WERI-Rb-1 (cell line): Measurements from ENCODE around the gene PLA2G5.
A peak's percentile ranks its signal among the peaks of the same experiment; 100 is the strongest.
"Not testable (repeated sequence)": the region's sequence is repeated elsewhere in the genome, so short reads cannot be mapped to it uniquely, and the experiment has no call there.

Experiments
- DNase-seq: peaks from one replicate; pipeline ENCODE4 v3.0.0-alpha.2; 2020
- H3K27ac ChIP-seq: fragments of 250-450 bp; sonication (Bioruptor Pico); 2 replicates; pipeline ENCODE4 v1.5.1; 2020; ENCODE audit warnings: mild to moderate bottlenecking, moderate library complexity
- H3K27me3 ChIP-seq: fragments of 250-450 bp; sonication (Bioruptor Pico); 2 replicates; pipeline ENCODE4 v1.5.1; 2021; ENCODE audit warnings: mild to moderate bottlenecking, low read depth, moderate library complexity; ENCODE audit not compliant: insufficient read depth, severe bottlenecking
- H3K36me3 ChIP-seq: fragments of 250-450 bp; sonication (Bioruptor Pico); 2 replicates; pipeline ENCODE4 v1.5.1; 2020; ENCODE audit warnings: mild to moderate bottlenecking, moderate library complexity
- H3K4me3 ChIP-seq: 2 replicates; pipeline ENCODE4 v1.5.1; 2011; ENCODE audit warnings: low read depth, mild to moderate bottlenecking, control low read depth, low read length
- H3K9me3 ChIP-seq: fragments of 250-450 bp; sonication (Bioruptor Pico); 2 replicates; pipeline ENCODE4 v1.5.1; 2021; ENCODE audit warnings: mild to moderate bottlenecking, moderate library complexity; ENCODE audit not compliant: severe bottlenecking
- TF ChIP-seq, protein P1 (sequence below): IDR thresholded peaks from 2 replicates; pipeline ENCODE4 v1.5.1; 2011; ENCODE audit warnings: low read depth, mild to moderate bottlenecking, control low read depth, inconsistent platforms, low read length

Gene PLA2G5, protein sequence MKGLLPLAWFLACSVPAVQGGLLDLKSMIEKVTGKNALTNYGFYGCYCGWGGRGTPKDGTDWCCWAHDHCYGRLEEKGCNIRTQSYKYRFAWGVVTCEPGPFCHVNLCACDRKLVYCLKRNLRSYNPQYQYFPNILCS

DNA sequence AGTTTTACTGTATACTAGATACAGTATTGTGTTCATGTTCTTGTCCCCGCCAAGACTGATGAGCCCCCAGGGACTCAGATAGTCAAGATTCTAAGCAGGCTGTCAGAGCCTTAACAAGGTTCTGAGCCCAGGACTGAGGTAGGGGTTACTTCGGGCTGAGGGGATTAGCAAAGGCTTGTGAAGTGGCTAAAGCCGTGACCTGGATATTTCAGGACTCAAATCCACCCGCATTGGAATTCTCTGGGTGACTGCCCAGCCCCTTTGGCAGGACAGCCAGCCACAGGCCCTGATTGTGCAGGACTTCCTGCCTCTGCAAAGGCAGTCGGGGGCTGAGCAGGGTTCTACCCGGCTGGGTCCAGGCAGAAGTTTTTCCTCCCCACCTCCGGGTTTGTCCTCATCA lies at the start of gene PLA2G5:
Gene PLA2G5, plus strand, starts transcription at position 321 of the 400 bp plus-strand sequence. CDS start 14,637 bp downstream, outside the sequence.
- H3K36me3 ChIP-seq = no peaks in the 10 kb centered on the region
- no peaks in the 10 kb centered on the region for H3K9me3 ChIP-seq
- peak; percentile 78 for DNase-seq
- no peak within 1 kb of the TSS for H3K27ac ChIP-seq
- H3K4me3 ChIP-seq = no peak within 1 kb of the TSS
- no peaks in the 10 kb centered on the region for H3K27me3 ChIP-seq
- TF ChIP-seq, protein P1, sequence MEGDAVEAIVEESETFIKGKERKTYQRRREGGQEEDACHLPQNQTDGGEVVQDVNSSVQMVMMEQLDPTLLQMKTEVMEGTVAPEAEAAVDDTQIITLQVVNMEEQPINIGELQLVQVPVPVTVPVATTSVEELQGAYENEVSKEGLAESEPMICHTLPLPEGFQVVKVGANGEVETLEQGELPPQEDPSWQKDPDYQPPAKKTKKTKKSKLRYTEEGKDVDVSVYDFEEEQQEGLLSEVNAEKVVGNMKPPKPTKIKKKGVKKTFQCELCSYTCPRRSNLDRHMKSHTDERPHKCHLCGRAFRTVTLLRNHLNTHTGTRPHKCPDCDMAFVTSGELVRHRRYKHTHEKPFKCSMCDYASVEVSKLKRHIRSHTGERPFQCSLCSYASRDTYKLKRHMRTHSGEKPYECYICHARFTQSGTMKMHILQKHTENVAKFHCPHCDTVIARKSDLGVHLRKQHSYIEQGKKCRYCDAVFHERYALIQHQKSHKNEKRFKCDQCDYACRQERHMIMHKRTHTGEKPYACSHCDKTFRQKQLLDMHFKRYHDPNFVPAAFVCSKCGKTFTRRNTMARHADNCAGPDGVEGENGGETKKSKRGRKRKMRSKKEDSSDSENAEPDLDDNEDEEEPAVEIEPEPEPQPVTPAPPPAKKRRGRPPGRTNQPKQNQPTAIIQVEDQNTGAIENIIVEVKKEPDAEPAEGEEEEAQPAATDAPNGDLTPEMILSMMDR = no peak

DNA sequence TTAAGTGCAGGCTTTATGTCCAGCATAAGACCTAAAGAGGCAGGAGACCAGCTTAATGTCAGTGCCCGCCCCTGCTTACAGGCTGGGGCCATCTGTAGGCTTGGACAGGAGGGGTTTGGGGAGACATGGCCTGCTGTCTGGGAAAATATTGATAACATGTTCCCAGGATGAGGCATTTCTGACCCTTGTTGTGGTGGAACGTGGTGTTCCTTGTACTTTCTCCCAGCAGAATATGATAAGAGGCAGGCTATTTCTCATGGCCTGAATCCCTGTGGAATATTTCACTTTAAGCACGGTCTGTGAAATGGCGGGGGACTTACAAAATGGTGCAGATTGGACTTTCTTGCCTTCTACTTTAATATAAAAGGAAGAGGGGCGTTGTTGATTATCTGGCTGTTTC lies 41.9 kb upstream of the PLA2G5 start:
- Histone ChIP-seq H3K4me3 (no peak overlapping the region), H3K27ac (peak overlapping the region; percentile 61), H3K36me3 (no peaks in the 10 kb centered on the region), H3K27me3 (no peaks in the 10 kb centered on the region), H3K9me3 (peaks cover 3% of the 10 kb centered on the region)
- TF ChIP-seq, protein P1 = no peak
- DNase-seq = peak; percentile 69

DNA sequence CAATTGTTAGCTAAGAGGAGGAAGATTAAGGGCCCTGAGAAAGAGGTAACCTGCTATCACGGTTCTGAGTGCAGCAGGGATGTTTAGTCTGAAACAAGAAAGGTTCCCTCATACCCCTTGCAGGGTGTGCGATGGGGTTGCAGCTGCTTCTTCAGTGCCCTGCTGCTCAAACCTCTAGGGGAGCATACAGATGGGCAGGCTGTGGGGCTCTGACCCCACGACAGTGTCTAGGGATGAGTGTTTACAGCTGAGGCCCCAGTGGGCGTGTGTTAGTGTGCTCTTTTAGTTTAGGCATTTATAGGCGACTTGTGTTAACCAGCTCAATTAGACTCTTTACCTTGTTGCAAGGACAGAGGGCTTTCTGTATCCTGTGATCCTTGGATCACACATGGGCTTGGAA lies 41.3 kb upstream of the PLA2G5 start:
- Histone ChIP-seq H3K9me3 (peaks cover 3% of the 10 kb centered on the region), H3K4me3 (no peak overlapping the region), H3K27ac (peak overlapping the region; percentile 61), H3K27me3 (no peaks in the 10 kb centered on the region), H3K36me3 (no peaks in the 10 kb centered on the region)
- TF ChIP-seq, protein P1 = no peak
- no peak for DNase-seq

DNA sequence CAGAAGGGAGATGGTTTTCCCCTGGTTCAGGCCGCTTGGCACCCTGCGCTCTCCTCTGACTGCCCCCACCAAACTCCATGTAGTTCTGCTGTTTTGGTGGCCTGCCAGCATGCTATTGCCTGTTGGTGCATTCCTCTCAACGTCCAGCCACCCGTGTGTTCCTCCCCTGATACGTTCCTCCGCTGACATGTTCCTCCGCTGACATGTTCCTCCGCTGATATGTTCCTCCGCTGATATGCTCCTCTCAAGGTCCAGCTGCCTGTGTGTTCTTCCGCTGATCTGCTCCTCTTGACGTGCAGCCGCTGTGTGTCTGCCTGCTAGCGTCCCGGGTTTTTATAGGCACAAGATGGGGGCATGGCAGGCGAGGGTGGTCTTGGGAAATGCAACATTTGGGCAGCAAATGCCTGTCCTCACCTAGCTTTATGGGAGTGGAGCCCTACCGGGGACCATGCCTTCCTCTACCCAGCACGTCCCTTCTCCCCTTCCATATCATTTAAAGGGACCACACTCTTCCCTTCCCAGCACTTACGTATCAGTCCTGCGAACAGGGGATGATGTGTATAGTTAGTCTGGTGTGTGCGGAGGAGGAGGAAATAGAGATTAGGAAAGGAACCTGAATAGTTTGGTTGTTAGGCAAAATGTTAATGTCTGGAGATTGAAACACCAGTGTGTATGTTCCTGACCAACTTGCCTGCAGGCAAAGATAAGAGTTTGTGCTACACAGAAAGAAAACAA lies 40.6 kb upstream of the PLA2G5 start:
- Histone ChIP-seq H3K27me3 (no peaks in the 10 kb centered on the region), H3K9me3 (peaks cover 3% of the 10 kb centered on the region), H3K4me3 (no peak overlapping the region), H3K36me3 (no peaks in the 10 kb centered on the region), H3K27ac (peak overlapping the region; percentile 22; the same call in 1 of the 2 replicates)
- TF ChIP-seq, protein P1 = no peak
- no peak for DNase-seq

DNA sequence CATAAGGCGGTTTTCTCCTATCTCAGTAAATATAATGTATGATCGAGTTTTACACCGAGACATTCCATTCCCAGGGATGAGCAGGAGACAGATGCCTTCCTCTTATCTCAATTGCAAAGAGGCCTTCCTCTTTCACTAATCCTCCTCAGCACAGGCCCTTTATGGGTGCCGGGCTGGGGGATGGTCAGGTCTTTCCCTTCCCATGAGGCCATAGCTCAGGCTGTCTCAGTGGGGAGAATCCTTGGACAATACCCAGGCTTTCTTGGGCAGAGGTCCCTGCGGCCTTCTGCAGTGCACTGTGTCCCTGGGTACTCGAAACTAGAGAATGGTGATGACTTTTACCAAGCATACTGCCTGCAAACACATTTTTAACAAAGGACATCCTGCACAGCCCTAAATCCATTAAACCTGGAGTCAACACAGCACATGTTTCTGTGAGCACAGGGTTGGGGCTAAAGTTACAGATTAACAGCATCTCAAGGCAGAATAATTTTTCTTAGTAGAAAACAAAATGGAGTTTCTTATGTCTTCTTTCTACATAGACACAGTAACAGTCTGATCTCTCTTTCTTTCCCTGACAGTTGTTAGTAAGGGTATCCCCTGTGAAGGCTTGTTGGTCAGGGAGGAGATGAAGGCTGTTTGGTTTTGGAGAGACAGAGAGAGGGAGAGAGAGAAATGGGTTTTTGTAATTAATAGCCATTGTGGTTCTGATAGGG lies 39.4 kb upstream of the PLA2G5 start:
- H3K36me3 ChIP-seq, H3K9me3 ChIP-seq, H3K27me3 ChIP-seq, H3K4me3 ChIP-seq: not testable (repeated sequence)
- peak; percentile 85 for DNase-seq
- peak overlapping the region; percentile 64 for H3K27ac ChIP-seq

DNA sequence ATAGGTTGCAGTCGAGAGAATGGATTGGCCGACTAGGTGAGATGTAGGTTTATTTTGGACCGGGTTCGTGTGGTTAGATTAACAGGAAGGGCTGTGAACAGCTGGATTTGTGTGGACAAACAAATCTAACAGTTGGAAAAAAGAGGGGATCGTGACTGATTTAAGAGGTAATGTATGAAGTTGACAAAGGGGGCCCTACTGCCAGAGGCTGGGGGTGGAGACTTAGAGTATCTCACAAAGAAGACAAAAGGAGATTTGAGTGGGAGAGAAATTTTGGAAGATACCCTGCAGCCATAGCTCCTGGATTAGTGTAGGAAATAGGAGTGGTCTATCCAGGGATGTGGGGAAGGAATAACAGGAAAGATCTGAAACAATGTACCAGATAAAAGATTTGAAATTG lies 38.8 kb upstream of the PLA2G5 start:
- no peak overlapping the region for H3K4me3 ChIP-seq
- no peak for DNase-seq
- peaks cover 12% of the 10 kb centered on the region for H3K9me3 ChIP-seq
- H3K27me3 ChIP-seq = no peaks in the 10 kb centered on the region
- H3K27ac ChIP-seq = peak overlapping the region; percentile 64
- TF ChIP-seq, protein P1 = no peak
- H3K36me3 ChIP-seq = no peaks in the 10 kb centered on the region
